Pancreas (tissue), 10 donors: ENCODE data around the gene CDKAL1. TPM values are rescaled to one million over a fixed set of nuclear protein-coding genes. Genes with fewer than 3 reads are reported as not detected.

Experiments
- ATAC-seq, 4 donors: fragments of 200-7000 bp; cut with Tn5 transposase; one replicate each; pipeline versions ENCODE4 v1.8.0 to v1.9.1; 2020; ENCODE audit warnings: mild to moderate bottlenecking in 4 of 4, moderate library complexity in 4 of 4
- DNase-seq, 6 donors: peaks; one replicate each; pipeline ENCODE4 v3.0.0-alpha.2; 2020
- FAIRE-seq: peaks from 2 replicates; lab custom pipeline; 2012; peaks lifted over from hg19 to GRCh38; lab: Jason Lieb, UNC
- H3K27ac ChIP-seq, 4 donors: fragments of 200-600 bp; sonication (generic); 1 replicate in 3 of 4; 2 replicates in 1 of 4; pipeline versions ENCODE4 v1.5.0 to v1.8.0; 2020
- H3K27me3 ChIP-seq, 4 donors: fragments of 200-600 bp; one replicate each; pipeline ENCODE4 v1.8.0; 2021
- H3K36me3 ChIP-seq, 3 donors: fragments of 200-600 bp; sonication (generic) in 1 of 3; one replicate each; pipeline versions ENCODE4 v1.5.0 to v1.8.0; 2020 to 2021
- H3K4me1 ChIP-seq, 3 donors: fragments of 200-600 bp; one replicate each; pipeline ENCODE4 v1.8.0; 2021
- H3K4me3 ChIP-seq, 4 donors: fragments of 200-600 bp; sonication (generic) in 2 of 4; one replicate each; pipeline versions ENCODE4 v1.5.0 to v1.8.0; 2020 to 2021
- H3K9me3 ChIP-seq, 4 donors: fragments of 200-600 bp; one replicate each; pipeline ENCODE4 v1.8.0; 2021
- WGBS, 2 donors: extraction: QIAGEN DNeasy Blood & Tissue Kit; methylation state at CpG; one replicate each; pipeline ENCODE4 v1.1.7; 2013; 5-methylcytosine and 5-hydroxymethylcytosine counted together
- intact Hi-C, 3 donors: fragments of 100-400 bp; cut with DNase I; formaldehyde crosslinking; loops; one replicate each; pipeline versions ENCODE4 v1.11.1 to v1.14.2; 2022
- polyA plus RNA-seq, 2 donors: library from polyadenylated mRNA; stranded (reverse); fragments of 200-250 nt; gene quantifications; one replicate each; pipeline ENCODE4 v1.2.3, GENCODE V29; 2013
- total RNA-seq, 6 donors: library from RNA; stranded (reverse); fragmentation: NEBNext Ultra II Directional in 4 of 6; extraction: Animal tissue kit (Norgen Biotek cat#: 25700) in 4 of 6; gene quantifications; one replicate each; pipeline versions ENCODE4 v1.2.1 to v1.2.4, GENCODE V29; 2021 to 2023
- TF ChIP-seq, protein P1 (sequence below), 4 donors: fragments of 200-600 bp; sonication (generic) in 3 of 4; IDR thresholded peaks; one replicate each; pipeline versions ENCODE4 v1.5.0 to v1.8.0; 2021; ENCODE audit warnings: antibody characterized with exemption in 4 of 4
- donor health status: healthy with polysubstance abuse.
- donor health status: DM: no; HTN: no; CAD: no; lungs with moderate emphysema.
- donor health status: DM: no; HTN: no; CAD: no.
- donor health status: control.
- donor health status: control.
- donor health status: Bipolar disorder and iron deficiency.
- donor health status: DM: yes; HTN: yes; CAD: no.
- donor health status: DM: no; HTN: no; CAD: no.
- donor health status: DM: no; HTN: no; CAD: no.
- donor health status: DM: yes; HTN: yes; CAD: no.

The CDKAL1 gene
- total and polyA plus RNA-seq, 8 donors, result 3.3 to 11.7 (median 8.2) TPM

DNA sequence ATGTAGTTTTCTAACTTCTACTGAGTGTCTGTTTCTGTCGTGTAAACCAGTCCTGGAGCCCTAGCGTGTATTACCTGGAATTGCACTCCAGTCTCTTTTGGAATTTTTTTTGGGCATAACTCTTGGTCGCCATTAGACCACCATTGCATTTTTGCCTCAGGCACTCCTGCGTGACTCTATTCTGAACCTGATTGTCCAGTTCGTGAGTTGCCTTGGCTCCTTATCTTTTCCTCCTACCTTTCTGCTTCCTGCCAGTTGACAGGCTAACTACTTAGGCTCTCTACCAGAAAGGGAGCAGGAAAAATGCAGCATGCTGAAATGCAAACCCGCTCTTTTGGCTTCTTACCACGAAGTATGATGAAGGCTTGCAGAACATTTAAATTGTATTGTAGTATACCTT is 568.4 kb downstream of the CDKAL1 start:
- FAIRE-seq, result no peak
- 66% methylated on average over 7 of the region's 7 CpGs for WGBS, 2 donors
- peak in 1 of 6 donors; percentile 14 for DNase-seq
- Histone ChIP-seq H3K36me3 (no peaks in the 10 kb centered on the region), H3K27ac (peak overlapping the region in 1 of 4 donors; percentile 40), H3K9me3 (no peaks in the 10 kb centered on the region), H3K4me1 (peaks cover 4 to 17% (median 12%) of the 10 kb centered on the region in 3 donors), H3K27me3 (no peaks in the 10 kb centered on the region), H3K4me3 (no peak overlapping the region)
- intact Hi-C loops, result no loop called here
- TF ChIP-seq, protein P1, sequence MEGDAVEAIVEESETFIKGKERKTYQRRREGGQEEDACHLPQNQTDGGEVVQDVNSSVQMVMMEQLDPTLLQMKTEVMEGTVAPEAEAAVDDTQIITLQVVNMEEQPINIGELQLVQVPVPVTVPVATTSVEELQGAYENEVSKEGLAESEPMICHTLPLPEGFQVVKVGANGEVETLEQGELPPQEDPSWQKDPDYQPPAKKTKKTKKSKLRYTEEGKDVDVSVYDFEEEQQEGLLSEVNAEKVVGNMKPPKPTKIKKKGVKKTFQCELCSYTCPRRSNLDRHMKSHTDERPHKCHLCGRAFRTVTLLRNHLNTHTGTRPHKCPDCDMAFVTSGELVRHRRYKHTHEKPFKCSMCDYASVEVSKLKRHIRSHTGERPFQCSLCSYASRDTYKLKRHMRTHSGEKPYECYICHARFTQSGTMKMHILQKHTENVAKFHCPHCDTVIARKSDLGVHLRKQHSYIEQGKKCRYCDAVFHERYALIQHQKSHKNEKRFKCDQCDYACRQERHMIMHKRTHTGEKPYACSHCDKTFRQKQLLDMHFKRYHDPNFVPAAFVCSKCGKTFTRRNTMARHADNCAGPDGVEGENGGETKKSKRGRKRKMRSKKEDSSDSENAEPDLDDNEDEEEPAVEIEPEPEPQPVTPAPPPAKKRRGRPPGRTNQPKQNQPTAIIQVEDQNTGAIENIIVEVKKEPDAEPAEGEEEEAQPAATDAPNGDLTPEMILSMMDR (IDR thresholded peaks at IDR 0.05), result no peak
- ATAC-seq, result peak; percentile 63 to 80 (median 73)

DNA sequence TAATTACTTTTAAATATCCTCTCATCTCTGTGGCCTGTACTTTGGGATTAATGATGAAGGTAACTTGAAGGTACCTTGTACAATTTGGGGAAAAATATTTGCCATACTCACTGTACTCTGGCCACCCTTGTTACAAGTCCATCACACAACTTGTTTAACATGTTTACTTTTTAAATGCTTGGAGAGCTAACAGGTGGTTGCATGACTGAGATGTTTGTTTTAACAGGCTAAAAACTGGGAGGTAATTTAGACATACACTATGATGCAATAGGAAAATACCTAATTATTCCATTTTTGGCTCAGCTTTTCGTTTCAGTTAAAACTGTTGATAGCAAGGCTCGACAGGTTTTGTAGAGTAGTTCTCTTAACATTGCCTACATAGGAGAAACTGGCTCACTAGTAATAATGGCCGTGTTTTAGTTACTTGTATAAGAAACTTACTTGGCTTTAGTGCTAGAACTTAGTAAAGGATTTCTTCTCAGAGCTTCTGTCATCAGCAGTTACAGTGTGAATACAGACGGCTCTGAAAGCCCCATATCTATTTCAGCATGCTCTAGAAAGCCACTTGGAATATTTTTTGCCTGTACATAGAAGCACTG is 569.5 kb downstream of the CDKAL1 start:
- Histone ChIP-seq H3K4me3 (no peak overlapping the region), H3K27me3 (no peaks in the 10 kb centered on the region), H3K4me1 (peaks cover 4 to 17% (median 12%) of the 10 kb centered on the region in 3 donors), H3K36me3 (no peaks in the 10 kb centered on the region), H3K27ac (peak overlapping the region in 2 of 4 donors; percentile 40 to 67), H3K9me3 (no peaks in the 10 kb centered on the region)
- FAIRE-seq (no peak), DNase-seq (no peak), ATAC-seq (peak; percentile 71 to 88 (median 85))
- intact Hi-C loops, result no loop called here
- WGBS, 2 donors, result 27 to 29% methylated on average over 4 of the region's 4 CpGs
- TF ChIP-seq, protein P1 (IDR thresholded peaks at IDR 0.05), result no peak

DNA sequence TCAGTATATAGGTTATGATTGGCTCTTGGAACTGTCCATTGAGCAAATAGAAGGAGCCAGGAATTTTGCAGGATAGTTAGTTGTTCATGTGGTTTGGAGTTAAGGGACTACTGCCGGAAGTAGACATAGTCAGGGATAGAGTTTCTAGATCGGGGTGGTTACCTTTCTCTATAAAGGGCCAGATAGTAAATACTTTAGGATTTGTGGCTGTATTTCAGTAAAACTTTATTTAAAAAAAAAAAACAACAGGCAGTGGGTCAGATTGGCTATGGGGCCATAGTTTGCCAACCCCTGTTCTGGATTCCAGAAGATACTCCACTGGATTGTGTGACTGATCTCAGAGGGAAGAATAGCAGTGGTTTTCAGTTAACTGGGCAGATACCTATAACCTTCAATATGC is 570.0 kb downstream of the CDKAL1 start:
- WGBS, 2 donors, result 91 to 98% methylated on average over 2 of the region's 2 CpGs
- FAIRE-seq, result no peak

DNA sequence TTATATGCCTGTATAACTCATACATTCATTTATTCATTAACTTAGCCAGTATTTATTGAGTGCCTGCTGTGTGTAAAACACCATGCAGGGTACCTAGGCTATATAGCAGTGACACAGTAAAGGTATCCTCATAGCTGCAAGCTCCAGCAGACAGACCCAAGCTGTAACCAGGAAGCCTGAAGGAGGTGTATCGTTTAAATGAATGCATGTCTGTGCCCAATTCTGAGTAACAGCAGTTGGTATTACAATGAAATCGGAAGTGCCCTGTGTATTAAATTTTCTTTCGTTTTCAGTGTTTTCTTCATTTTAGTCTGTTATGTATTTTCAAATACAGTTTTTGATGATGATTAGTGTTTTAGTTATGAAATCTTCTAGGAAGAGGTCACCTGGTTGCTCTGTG is 573.5 kb downstream of the CDKAL1 start:
- FAIRE-seq (no peak), ATAC-seq (no peak), DNase-seq (no peak)
- WGBS, 2 donors, result 94 to 96% methylated on average over 3 of the region's 3 CpGs
- TF ChIP-seq, protein P1 (IDR thresholded peaks at IDR 0.05), result no peak
- Histone ChIP-seq H3K27ac (no peak overlapping the region), H3K36me3 (no peaks in the 10 kb centered on the region), H3K4me3 (no peak overlapping the region), H3K9me3 (no peaks in the 10 kb centered on the region), H3K4me1 (peaks cover 4 to 13% (median 10%) of the 10 kb centered on the region in 3 donors), H3K27me3 (no peaks in the 10 kb centered on the region)
- intact Hi-C loops, result no loop called here

More for the DNA sequence above, 570.0 kb downstream of the CDKAL1 start:
- intact Hi-C loops, result no loop called here
- TF ChIP-seq, protein P1 (IDR thresholded peaks at IDR 0.05), result no peak
- ATAC-seq, result no peak
- Histone ChIP-seq H3K36me3 (no peaks in the 10 kb centered on the region), H3K27ac (peak overlapping the region in 2 of 4 donors; percentile 40 to 67), H3K27me3 (no peaks in the 10 kb centered on the region), H3K4me1 (peaks cover 4 to 17% (median 12%) of the 10 kb centered on the region in 3 donors), H3K9me3 (no peaks in the 10 kb centered on the region), H3K4me3 (no peak overlapping the region)
- DNase-seq, result no peak
